Amniotic epithelial cell (primary cell): ENCODE results near the gene U2AF1L4.

Experiments
- DNase-seq: peaks from one replicate; pipeline ENCODE4 v3.0.0-alpha.2; 2010; ENCODE audit warnings: low read depth

The U2AF1L4 gene

DNA sequence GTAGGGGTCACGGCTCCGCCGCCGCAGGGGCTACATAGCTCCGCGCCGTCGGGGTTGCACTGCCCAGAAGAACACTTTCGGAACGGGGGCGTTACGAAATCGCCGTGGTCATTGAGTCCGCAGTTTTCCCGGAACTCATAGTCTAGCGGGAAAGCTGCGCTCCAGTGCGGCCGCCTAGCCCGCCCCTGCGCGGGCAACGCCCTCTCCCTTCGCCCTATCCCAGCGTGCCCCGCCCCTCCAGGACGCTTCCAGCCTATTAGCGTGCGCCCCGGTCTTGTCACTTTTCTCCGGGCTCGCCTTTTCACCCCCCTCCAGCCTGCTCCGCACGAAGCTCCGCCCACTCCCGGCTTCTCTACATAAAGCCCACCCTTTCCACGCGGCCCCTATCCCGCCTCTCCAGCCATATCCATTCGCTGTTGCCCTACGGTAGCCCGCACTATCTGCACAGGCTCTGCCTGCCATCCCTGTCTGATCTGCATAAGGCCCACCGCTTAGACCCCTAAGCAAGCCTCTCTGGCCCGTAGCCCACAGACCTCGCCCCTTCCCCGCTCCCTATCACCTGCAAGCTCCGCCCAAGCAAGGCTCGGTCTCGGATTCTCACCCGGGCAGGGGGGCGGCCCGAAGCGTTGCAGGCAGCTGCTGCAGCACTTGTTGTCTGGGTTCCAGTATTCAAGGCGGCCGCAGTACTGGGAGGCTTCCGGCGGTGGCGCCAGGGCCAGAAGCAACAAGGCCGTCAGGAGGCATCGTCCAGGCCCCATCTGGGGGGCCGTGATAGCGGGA lies 4.6 kb downstream of the U2AF1L4 start:
- peak; percentile 95 for DNase-seq

DNA sequence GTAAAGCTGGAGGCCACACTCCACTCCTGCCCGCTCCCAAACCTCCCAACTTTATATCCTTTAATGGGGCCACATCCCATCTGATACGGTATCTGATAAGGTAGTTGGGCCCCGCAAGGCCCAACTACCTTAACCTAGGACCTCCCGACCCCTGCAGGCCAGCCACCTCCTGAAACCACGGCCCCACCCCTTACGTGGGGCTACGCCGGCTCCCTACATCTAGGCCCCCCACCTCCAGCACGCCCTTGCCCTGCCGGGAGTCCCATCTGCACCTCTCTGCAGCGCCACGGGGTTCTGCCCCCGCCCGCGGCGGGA lies 5.2 kb downstream of the U2AF1L4 start:
- no peak for DNase-seq

DNA sequence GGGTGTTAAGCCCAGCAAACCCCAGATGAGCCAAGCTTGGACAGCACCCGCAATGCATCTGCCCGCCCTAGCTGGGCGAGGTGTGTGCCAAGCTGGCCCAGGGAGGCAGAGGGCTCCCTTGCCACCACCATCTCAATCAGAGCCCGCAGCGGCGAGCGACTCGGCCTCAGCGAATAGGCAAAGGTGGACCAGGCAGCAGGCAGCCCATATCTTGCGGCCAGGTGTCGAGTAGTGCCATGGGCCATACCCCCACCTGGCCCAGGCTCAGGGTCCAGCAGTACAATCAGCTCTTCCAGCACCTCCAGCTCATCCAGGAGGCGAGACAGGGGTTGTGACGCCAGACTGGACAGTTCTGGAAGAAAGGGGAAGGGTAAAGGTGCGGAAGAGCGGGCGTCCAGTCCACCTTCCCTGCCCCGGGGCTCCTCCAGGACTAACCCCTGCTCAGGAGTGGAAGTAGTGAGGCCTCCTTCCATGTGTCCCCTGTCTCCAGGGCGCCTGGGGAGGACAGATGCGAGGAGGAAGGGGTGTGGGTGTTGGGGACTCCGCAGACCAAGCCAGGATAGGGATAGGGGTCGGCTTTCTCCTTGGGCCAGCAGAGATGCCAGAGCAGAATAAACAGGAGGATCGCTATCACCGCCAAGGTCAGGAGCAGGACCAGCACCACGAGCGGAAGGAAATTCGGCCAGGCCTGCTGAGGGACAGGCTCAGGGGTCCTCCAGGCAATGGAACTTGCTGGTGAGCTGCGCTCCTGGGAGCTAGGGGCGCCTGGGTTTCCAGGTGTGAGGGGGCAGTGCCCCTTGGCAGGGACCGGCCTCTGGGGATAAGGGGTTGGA lies 5.7 kb downstream of the U2AF1L4 start:
- no peak for DNase-seq

DNA sequence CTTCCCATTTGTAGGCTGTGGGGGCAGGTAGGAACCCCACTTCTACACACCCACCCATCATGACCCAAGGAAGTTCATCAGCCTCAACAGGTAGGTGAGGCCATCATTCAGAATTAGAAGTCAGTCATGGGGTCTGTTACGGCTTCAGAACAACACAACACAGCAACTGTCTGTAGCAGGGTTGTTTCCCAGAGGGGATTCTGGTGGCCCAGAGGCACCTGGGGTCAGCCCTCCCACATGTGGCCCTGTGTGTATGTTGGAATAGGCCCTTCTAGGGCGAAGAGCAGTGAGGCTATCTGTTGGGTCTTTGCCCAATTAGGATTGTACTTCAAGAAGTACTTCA lies 6.4 kb downstream of the U2AF1L4 start:
- no peak for DNase-seq

DNA sequence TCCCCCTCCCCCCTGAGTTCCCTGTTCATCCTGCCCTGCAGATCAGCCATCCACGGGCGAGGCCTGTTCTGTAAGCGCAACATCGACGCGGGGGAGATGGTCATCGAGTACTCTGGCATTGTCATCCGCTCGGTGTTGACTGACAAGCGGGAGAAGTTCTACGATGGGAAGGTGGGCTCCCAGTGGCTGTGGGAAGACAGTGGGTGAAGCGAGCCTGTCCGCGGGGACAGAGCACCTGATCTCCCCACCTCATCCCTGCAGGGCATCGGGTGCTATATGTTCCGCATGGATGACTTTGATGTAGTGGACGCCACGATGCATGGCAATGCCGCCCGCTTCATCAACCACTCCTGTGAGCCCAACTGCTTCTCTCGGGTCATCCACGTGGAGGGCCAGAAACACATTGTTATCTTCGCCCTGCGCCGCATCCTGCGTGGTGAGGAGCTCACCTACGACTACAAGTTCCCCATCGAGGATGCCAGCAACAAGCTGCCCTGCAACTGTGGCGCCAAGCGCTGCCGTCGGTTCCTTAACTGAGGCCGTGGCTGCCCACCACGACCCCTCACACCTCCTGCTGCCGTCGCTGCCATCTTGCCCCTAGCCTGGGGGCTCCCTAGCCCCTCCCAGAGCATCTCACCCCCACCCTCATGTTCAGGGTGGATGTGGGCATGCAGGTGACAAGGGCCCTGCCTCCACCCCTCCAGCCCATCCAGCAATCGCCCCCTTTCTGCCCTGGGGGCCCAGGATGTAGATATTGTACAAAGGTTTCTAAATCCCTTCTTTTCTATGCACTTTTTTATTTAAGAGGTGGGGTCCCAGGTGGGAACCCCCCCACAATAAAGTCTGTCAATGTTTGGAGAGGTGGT lies 7.0 kb downstream of the U2AF1L4 start:
- DNase-seq = no peak

DNA sequence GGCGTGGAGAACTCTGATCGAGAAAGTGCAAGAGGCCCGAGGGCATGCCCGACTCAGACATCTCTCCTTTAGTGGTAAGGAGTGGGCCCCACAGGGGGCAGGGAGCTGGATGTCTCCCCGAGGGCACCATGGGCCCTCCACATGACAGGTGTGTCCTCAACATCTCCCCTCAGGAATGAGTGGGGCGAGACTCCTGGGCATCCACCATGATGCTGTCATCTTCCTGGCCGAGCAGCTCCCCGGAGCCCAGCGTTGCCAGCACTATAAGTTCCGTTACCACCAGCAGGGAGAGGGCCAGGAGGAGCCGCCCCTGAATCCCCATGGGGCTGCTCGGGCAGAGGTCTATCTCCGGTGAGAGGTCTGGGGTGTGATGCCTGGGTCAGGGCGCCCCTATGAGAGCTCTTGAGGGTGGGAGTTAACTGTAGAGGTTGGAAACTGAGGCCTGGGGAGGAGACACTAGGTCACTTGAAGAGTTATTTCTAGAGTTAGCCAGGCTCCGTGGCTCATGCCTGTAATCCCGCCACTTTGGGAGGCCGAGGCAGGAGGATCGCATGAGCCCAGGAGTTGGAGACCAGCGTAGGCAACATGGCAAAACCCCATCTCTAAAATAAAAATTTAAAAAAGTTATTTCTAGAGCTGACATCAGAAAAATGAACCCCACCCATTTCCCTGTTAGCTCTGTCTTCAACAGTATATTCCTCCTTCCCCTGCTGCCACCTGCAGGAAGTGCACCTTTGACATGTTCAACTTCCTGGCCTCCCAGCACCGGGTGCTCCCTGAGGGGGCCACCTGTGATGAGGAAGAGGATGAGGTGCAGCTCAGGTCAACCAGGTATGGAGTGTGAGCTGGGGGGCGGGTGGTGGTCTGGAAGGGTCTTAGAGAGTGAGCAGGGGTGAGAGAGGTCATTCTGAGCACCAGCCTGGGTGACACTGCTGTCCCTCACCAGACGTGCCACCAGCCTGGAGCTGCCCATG lies 8.0 kb downstream of the U2AF1L4 start:
- DNase-seq = no peak

DNA sequence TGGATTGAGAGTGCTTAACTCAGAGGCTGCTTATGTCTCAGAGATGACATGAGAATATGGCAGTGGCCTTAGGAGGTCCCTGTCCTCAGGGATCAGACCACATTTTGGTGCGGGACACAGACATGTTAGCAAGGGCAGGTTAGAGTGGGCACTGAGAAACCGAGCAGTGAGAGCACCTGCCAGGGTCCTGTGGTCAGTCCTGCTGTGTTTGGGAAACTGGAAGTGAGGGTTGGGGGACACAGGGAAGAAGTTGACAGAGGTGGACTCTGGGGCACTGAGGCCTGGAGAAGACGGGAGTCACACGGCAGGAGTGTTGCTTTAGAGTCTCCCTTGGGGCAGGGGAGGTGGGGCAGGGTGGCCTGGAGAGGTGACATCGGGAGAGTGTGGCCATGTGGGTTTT lies 10.3 kb downstream of the U2AF1L4 start:
- no peak for DNase-seq

DNA sequence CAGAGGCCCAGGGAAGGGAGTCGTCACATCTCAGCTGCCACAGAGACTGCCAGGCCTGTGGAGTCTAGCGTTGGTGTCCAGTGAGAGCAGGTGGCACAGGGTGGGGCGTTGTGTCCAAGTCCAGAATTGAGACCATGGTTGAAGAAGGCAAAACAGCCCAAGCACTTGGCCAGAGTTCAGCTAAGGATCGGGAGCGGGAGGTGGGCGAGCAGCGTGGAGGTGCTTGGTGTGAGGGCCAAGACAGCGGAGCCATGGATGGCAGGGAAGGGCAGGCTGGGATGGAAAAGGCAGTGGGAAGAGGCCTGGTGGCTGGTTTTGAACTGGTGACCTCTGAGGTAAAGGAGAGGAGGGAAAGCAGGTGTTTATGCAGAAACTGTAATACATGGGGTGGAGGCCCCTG lies 10.9 kb downstream of the U2AF1L4 start:
- no peak for DNase-seq

DNA sequence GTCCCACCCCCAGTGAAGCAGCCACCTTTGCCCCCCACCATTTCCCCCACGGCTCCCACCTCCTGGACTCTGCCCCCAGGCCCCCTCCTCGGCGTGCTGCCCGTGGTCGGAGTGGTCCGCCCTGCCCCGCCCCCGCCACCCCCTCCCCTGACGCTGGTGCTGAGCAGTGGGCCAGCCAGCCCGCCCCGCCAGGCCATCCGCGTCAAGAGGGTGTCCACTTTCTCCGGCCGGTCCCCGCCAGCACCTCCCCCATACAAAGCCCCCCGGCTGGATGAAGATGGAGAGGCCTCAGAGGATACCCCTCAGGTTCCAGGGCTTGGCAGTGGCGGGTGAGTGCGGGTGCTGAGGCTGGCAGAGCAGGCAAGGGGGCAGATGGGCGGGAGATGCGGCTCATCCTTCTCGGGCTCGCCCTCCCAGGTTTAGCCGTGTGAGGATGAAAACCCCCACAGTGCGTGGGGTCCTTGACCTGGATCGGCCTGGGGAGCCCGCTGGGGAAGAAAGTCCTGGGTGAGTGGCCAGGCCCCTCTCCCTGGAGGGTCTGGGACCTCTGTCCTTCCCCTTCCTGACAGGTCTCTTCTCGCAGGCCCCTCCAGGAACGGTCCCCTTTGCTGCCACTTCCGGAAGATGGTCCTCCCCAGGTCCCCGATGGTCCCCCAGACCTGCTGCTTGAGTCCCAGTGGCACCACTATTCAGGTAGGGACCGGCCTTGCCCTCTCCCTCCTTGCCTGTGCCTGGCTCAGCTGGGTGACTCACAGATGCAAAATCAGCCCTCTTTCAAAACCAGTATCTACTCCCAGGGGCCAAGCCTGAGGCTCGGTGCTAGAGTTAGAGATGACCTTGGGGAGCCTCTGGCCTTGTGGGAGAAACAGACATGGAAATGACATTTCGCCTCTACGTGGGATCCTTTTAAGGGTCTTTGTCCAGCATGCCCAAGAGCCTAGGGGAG lies 11.8 kb downstream of the U2AF1L4 start:
- no peak for DNase-seq

DNA sequence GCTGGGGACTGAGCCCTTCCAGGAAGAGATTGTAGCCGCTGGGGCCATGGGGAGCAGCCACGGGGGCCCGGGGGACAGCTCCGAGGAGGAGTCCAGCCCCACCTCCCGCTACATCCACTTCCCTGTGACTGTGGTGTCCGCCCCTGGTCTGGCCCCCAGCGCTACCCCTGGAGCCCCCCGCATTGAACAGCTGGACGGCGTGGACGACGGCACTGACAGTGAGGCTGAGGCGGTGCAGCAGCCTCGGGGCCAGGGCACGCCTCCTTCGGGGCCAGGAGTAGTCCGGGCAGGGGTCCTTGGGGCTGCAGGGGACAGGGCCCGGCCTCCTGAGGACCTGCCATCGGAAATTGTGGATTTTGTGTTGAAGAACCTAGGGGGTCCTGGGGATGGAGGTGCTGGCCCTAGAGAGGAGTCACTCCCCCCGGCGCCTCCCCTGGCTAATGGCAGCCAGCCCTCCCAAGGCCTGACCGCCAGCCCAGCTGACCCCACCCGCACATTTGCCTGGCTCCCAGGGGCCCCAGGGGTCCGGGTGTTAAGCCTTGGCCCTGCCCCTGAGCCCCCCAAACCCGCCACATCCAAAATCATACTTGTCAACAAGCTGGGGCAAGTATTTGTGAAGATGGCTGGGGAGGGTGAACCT lies 12.6 kb downstream of the U2AF1L4 start:
- no peak for DNase-seq

DNA sequence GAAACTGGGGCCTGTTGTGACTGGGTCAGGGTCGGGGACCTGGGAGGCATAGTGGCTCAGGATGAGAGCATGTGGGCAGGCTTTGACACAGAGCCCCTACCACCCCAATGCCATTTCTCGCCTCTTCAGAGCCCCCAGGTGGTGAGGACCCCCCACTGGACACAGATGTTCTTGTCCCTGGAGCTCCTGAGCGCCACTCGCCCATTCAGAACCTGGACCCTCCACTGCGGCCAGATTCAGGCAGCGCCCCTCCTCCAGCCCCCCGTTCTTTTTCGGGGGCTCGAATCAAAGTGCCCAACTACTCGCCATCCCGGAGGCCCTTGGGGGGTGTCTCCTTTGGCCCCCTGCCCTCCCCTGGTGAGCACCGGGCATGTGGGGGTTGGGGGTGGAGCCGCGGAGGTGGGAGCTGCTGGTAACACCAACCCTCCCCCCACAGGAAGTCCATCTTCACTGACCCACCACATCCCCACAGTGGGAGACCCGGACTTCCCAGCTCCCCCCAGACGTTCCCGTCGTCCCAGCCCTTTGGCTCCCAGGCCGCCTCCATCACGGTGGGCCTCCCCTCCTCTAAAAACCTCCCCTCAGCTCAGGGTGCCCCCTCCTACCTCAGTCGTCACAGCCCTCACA lies 13.3 kb downstream of the U2AF1L4 start:
- DNase-seq = no peak

DNA sequence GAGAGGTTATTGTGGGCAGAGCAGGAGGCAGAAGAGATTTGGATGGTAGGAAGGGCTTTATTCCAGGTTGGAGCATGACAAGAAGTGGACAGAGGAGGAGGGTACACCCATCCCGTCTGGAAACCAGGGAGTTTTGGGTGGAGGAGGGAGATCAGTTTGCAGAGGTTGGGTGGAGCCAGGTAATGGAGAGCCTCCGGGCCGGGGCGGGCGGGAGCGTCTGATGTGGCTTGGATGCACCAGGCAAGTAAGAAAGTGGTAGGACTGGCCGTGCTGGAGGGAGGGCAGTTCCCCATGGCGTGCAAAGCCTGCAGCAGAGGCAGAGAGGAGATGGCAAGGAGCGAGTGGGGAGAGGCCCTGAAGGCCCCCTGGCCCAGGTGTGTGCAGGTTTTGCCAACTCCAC lies 13.9 kb downstream of the U2AF1L4 start:
- DNase-seq = no peak

DNA sequence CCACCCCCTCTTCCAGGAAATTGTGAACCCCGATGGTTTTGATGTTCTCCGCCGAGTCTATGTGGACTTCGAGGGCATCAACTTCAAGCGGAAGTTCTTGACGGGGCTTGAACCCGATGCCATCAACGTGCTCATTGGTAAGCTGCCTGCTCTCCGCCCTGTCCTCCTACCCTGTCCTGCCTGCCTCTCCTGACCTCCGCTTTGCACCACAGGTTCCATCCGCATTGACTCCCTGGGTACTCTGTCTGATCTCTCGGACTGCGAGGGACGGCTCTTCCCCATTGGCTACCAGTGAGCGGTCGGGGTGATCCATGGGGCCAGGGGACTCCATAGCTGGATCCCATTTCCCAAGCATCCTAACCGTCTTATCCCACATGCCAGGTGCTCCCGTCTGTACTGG lies 14.9 kb downstream of the U2AF1L4 start:
- no peak for DNase-seq

DNA sequence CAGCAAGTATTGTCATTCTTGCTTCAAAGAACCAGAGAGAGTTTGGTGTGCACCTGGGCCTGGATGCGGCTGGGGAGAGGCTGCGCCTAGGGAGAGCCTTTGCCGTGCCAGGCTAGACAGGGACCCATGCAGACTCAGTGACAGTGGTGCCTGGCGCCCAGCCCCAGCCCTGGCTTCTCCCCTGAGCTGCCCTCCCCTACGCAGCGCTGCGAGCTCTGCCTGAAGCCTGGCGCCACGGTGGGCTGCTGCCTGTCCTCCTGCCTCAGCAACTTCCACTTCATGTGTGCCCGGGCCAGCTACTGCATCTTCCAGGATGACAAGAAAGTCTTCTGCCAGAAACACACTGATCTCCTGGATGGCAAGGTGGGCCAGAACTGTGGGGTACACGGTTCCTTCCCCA lies 15.5 kb downstream of the U2AF1L4 start:
- DNase-seq = no peak

DNA sequence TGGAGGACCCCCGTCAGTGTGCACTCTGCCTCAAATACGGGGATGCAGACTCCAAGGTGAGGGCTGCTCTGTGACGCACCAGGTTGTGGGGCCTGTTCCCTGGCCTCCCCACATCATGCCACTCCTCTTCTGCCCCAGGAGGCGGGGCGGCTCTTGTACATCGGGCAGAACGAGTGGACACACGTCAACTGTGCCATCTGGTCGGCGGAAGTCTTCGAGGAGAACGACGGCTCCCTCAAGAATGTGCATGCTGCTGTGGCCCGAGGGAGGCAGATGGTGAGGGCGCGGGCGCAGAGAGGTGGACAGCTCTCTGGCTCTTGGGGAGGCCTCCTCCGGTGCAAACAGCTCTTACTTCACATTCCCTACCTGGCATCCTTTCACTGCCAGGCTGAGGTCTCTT lies 16.2 kb downstream of the U2AF1L4 start:
- DNase-seq = no peak

DNA sequence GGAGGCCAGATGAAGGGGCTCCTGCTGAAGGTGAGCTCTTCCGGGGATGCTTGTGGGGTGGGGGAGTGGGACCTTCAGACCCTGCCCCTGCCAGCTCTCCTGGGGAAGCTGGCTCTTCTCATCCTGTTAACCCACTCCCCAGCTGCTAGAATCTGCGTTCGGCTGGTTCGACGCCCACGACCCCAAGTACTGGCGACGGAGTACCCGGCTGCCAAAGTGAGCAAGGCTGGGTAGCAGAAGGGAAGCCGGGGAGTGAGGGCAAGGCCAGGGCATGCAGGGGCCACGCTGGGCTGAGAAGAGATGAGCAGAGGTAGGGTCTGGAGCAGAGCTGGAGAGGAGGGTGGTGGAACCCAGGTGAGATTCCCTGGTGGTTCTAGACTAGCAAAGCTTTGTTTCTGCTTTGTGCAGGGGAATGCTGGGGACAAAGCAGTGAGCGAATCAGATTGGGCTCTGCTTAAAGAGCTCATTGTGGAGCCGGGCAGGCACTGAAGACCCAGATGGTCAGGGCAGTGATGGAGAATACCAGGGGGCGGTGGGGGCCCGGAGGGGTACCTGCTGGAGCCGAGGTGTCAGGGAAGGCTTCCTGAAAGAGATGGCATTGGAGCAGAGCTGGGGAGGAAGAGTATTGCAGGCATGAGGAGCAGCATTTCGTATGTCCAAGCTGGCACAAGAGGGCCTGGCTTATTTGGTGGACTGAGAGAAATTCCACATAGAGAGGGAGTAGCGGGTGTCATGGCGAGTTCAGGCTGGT lies 17.1 kb downstream of the U2AF1L4 start:
- DNase-seq = no peak

DNA sequence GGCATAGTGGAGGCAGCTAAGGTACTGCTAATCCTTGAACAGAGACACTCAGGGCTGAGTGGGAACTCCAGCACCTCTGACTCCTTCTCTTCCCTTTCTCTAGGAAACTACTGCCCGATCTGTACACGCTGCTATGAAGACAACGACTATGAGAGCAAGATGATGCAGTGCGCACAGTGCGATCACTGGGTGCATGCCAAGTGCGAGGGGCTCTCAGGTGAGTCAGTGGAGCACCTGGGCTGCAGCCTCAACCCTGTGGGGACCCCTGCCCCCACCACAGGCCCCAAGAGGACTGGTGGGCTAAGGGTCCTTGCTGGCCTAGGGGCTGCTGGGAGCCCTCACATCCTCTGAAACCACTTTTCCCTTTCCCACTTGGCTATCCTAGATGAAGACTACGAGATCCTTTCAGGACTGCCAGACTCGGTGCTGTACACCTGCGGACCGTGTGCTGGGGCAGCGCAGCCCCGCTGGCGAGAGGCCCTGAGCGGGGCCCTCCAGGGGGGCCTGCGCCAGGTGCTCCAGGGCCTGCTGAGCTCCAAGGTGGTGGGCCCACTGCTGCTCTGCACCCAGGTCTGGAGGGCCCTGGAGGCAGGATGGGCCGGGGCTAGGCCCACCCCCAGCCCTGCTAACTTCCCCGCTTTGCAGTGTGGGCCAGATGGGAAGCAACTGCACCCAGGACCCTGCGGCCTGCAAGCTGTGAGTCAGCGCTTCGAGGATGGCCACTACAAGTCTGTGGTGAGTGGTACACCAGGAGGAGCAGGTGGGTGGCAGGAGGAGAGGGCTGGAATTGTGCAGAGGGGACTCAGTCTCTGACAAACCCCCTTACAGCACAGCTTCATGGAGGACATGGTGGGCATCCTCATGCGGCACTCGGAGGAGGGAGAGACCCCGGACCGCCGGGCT lies 17.9 kb downstream of the U2AF1L4 start:
- no peak for DNase-seq
